Neural crest cell (in vitro differentiated cells): ENCODE results near the gene ASB18. TPM values are rescaled to one million over a fixed set of nuclear protein-coding genes. Genes with fewer than 3 reads are reported as not detected.
"Not testable (repeated sequence)": the region's sequence is repeated elsewhere in the genome, so short reads cannot be mapped to it uniquely, and the experiment has no call there.

Experiments
- DNase-seq: peaks from one replicate; pipeline ENCODE4 v3.0.0; 2021; ENCODE audit warnings: low read depth, mixed read lengths, low spot score
- H3K27ac Mint-ChIP-seq: one replicate; pipeline ENCODE4 v1.8.0; 2021; ENCODE audit warnings: mild to moderate bottlenecking, mixed read lengths; ENCODE audit not compliant: unreplicated experiment
- H3K27me3 Mint-ChIP-seq: 2 replicates; pipeline ENCODE4 v1.8.0; 2021; ENCODE audit warnings: low read depth, mild to moderate bottlenecking, mixed read lengths
- H3K36me3 Mint-ChIP-seq: 2 replicates; pipeline ENCODE4 v1.8.0; 2021; ENCODE audit warnings: low read depth, mild to moderate bottlenecking, mixed read lengths
- H3K4me1 Mint-ChIP-seq: 2 replicates; pipeline ENCODE4 v1.8.0; 2021; ENCODE audit warnings: mixed read lengths
- H3K4me3 Mint-ChIP-seq: one replicate; pipeline ENCODE4 v1.8.0; 2021; ENCODE audit warnings: mild to moderate bottlenecking, mixed read lengths
- H3K9me3 Mint-ChIP-seq: 2 replicates; pipeline ENCODE4 v1.8.0; 2021; ENCODE audit warnings: mixed read lengths
- CTCF ChIP-seq: fragments of 200-600 bp; sonication (generic); conservative IDR thresholded peaks from 2 replicates; pipeline ENCODE4 v1.5.0; 2021; ENCODE audit warnings: antibody characterized with exemption, mild to moderate bottlenecking
- total RNA-seq: library from RNA; stranded (reverse); gene quantifications from 2 replicates; pipeline ENCODE4 v1.2.1, GENCODE V29; 2021

Gene ASB18
- total RNA-seq, 1 donor from 2014 or later = not detected

- no peak for DNase-seq
- Mint-ChIP-seq H3K36me3 (no peaks in the 10 kb centered on the region), H3K4me1 (no peaks in the 10 kb centered on the region), H3K4me3 (no peak overlapping the region), H3K27ac (no peak overlapping the region), H3K27me3 (peaks cover 13% of the 10 kb centered on the region), H3K9me3 (peaks cover 2% of the 10 kb centered on the region)
- no peak for TF ChIP-seq CTCF
Observed at GRCh38 chr2:236291476-236291875, 27.3 kb upstream of the ASB18 start.

DNA sequence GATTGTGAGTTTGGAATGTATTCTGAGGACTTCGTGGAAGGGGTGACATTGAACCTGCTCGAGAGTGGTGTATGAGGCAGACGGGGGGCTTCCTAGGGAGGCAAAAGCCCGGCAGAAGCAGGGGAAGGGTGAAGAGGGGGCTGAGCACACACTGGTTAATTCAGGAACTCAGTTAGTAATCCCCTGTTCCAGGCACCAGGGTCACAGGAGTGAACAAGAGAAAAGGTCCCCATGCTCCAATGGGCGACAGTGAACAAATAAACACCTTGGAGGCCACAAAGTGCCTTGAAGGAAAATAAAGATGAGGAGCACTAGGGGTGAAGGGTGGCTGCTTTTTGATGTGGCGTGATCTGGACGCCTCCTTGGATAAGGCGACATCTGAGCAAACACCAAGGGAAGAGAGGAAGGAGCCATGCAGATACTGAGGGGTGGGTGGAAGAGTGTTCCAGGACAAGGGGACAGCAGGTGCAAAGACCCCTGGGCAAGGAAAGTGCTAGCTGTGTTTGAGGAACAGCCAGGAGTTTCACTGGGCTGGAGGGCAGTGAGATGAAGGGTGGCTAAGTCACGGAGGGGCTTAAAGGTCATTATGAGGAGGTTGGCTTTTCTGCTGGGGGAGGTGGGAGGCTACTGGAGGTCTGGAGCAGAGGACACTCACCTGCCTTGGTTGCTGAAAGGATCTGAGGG is 26.7 kb upstream of the ASB18 start:
- H3K27ac Mint-ChIP-seq = no peak overlapping the region
- peaks cover 2% of the 10 kb centered on the region for H3K36me3 Mint-ChIP-seq
- no peaks in the 10 kb centered on the region for H3K4me1 Mint-ChIP-seq
- peaks cover 13% of the 10 kb centered on the region for H3K27me3 Mint-ChIP-seq
- no peak for DNase-seq
- H3K4me3 Mint-ChIP-seq = no peak overlapping the region
- no peak for TF ChIP-seq CTCF
- peaks cover 2% of the 10 kb centered on the region for H3K9me3 Mint-ChIP-seq

DNA sequence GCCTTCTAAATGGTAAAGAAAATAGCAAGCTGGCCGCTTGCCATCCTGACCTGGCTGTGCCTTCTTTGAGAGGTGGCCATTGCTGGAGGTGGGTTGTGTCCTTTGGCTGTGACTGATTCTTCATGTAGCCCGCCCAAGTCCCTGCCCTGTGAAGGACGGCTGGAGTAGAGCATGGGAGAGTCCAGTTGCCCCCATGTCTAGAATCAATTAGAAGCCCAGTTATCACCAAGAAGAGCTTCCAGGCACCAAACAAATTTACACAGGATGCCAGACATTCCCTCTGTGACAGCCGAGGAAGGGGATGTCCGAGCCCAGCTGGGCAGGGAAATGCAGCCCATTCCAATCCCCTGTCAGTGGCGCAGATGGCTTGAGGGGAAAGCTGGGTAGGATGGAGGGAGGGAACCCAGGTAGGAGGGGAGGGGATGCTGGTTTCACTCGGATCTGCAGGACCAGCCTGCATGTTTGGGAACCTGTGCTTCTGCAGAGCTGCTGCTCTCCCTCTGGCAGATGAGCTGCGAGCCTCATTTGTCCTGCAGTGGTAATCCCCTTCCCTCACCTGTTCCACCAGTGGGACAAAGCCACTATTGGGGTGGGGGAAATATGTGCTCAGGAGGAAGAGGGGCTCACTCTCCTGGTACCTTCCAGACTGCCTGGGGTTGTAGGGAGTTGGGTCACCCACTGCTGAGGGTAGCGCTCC is 25.7 kb upstream of the ASB18 start:
- H3K27ac Mint-ChIP-seq = no peak overlapping the region
- peaks cover 10% of the 10 kb centered on the region for H3K27me3 Mint-ChIP-seq
- H3K36me3 Mint-ChIP-seq = peaks cover 4% of the 10 kb centered on the region
- no peaks in the 10 kb centered on the region for H3K4me1 Mint-ChIP-seq
- H3K9me3 Mint-ChIP-seq = no peaks in the 10 kb centered on the region
- H3K4me3 Mint-ChIP-seq = no peak overlapping the region
- no peak for DNase-seq
- TF ChIP-seq CTCF = no peak

GRCh38 chr2:236288373-236288772 is 24.2 kb upstream of the ASB18 start:
- DNase-seq, H3K9me3 Mint-ChIP-seq, H3K36me3 Mint-ChIP-seq, H3K27ac Mint-ChIP-seq, H3K4me3 Mint-ChIP-seq, H3K4me1 Mint-ChIP-seq: not testable (repeated sequence)
- H3K27me3 Mint-ChIP-seq = peaks cover 10% of the 10 kb centered on the region

DNA sequence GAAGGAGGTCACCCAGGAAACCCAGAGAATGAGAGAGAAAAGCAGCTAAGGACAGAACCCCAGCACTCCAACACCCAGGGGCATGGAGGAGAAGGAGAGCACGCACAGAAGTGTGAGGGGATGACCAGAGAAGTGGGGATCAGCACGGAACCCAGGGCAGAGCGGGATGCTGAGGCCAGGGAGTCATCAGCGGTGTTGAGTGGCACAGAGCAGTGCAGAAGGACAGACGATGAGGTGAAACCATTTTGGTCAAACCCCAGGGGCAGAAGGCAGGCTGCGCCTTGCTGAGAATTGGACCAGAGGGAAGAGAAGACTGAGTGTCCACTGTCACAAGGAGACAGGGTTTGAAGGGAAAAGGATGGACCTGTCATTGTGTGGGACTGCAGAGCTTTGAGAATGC is 23.4 kb upstream of the ASB18 start:
- Mint-ChIP-seq H3K36me3 (peaks cover 9% of the 10 kb centered on the region), H3K27me3 (peaks cover 10% of the 10 kb centered on the region), H3K4me1 (no peaks in the 10 kb centered on the region), H3K27ac (no peak overlapping the region), H3K9me3 (peaks cover 6% of the 10 kb centered on the region), H3K4me3 (no peak overlapping the region)
- DNase-seq = no peak
- TF ChIP-seq CTCF = no peak

- no peaks in the 10 kb centered on the region for H3K4me1 Mint-ChIP-seq
- H3K36me3 Mint-ChIP-seq = peaks cover 11% of the 10 kb centered on the region
- H3K4me3 Mint-ChIP-seq = no peak overlapping the region
- H3K9me3 Mint-ChIP-seq = peaks cover 9% of the 10 kb centered on the region
- no peak for DNase-seq
- no peak for TF ChIP-seq CTCF
- H3K27ac Mint-ChIP-seq = no peak overlapping the region
- peaks cover 12% of the 10 kb centered on the region for H3K27me3 Mint-ChIP-seq
Observed at GRCh38 chr2:236286873-236287545, 22.8 kb upstream of the ASB18 start.
